Purkinje cell (primary cell): ENCODE data around the gene ANXA3. TPM values are rescaled to one million over a fixed set of nuclear protein-coding genes. Genes with fewer than 3 reads are reported as not detected.

Experiments
- polyA plus RNA-seq: library from polyadenylated mRNA; unstranded; fragments of >200 nt; fragmentation: Nextera tagmentation; gene quantifications from 2 replicates; pipeline ENCODE4 v1.2.1, GENCODE V29; 2014

Gene ANXA3
- polyA plus RNA-seq, result 0.48 and 1.5 TPM in 2 replicates

GRCh38 chr4:78551420-78552351, at the start of gene ANXA3:
TSS of gene ANXA3 (plus strand) at chr4:78551770. CDS start at chr4:78554474, 2,704 bp downstream.

Other genes starting within 250 kb of the ANXA3 start
- gene BMP2K, start 224.6 kb downstream of the ANXA3 start, polyA plus RNA-seq, result 9.8 and 13.0 TPM in 2 replicates